SW480 (cell line): ENCODE results near the gene TMEM244.
"Not testable (repeated sequence)": the region's sequence is repeated elsewhere in the genome, so short reads cannot be mapped to it uniquely, and the experiment has no call there.

Source experiments
- DNase-seq: peaks from one replicate; pipeline ENCODE4 v3.0.0-alpha.2; 2016; ENCODE audit warnings: low spot score

Gene TMEM244

DNA sequence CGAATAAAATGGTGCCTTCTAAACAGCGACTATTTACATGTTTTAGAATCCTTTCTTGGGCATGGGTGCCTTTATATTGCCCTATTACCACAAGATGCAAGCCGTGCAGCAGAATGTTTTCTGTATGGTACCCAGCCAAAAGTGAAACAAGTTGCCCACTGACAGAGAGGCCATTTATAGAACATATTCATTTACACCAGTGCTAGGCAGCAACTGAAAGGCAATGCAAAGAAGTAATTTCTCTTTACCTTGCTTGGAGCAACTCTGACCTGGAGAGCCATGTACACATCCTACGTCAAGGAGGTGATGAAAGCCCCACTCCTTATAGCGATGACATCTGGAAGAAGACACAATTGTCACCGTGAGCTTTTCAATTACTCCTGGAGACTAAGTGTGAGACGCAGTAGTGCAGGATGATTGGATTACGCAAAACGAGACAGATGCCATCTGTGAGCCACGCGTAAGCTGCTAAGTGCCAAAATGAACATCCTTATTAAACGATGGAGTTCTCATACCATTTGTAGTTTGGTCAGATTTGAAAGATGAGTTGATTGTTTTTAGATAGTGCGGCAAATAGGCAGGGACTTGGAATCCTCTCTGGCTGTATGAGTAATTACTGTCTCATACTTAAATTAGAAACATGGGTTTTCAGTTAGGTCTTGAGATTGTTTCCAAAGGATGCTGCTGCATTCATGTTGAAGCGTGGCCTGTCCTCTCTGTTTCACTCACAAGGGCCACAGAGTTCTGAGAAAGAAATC, at the start of gene TMEM244:
Gene TMEM244, minus strand, starts transcription at position 408 of the 758 bp plus-strand sequence. Its CDS starts 127 bp downstream, at position 281.
- DNase-seq = no peak

DNA sequence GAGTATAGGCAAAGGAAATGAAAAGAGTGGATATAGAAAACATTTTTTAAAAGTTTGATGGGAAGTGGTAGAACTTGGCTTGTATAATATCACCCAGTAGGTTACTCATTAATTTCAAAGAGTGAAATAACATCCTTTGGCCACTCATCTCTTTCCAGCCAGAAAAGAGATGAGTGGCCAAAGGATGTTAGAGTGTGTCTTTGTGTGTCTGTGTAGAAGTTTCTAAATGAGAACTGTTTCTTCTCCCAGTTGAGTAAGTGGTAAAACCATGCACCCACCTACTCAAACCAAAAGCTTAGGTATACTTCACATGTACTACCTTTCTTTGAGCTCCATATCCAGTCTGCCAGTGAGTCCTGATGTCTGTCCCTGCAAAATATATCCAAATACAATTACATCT, 47.7 kb upstream of the TMEM244 start:
- no peak for DNase-seq

DNA sequence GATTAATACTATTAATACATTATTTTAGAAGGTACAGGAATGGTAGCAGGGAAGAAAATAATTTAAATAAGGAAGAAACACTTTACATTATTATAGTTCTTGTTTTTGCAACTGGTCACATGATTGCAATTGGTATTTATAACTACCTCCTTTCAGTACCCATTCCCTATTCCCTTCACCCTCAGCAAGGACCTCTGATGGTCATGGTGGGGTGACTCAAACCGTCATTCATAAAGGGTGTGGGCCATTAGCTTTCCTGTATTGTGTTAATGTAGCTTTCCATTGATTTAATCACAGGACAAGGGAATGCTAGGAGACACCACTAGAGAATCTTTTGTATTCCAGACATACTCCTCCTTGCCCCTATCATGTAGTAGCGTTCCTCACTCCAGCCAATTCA, 47.2 kb upstream of the TMEM244 start:
- DNase-seq = no peak

- no peak for DNase-seq
Measured at GRCh38 chr6:129906515-129907077, 45.5 kb upstream of the TMEM244 start.

- no peak for DNase-seq
Measured at GRCh38 chr6:129903082-129903481, 42.0 kb upstream of the TMEM244 start.

GRCh38 chr6:129902681-129903080, 41.6 kb upstream of the TMEM244 start:
- DNase-seq = no peak

DNA sequence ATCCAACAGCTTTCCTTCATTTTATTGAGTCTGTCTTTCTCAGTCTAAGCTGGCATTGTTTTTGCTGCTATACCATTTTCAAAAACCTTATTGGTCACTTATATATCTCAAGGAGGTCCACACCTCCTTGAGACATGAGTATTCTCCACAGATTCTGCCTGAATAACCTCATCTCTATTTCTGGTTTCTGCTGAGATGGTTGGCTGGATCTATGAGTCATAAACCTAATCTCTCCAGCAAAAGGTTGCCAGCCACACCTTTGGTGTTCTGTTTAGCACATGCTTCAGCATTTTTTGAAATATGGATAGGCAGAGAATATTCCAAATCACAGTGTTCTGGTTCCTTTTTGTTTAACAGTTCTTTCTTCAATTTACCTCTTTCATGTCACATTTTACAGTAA, 40.8 kb upstream of the TMEM244 start:
- no peak for DNase-seq

GRCh38 chr6:129895692-129896091, 34.6 kb upstream of the TMEM244 start:
- no peak for DNase-seq

DNA sequence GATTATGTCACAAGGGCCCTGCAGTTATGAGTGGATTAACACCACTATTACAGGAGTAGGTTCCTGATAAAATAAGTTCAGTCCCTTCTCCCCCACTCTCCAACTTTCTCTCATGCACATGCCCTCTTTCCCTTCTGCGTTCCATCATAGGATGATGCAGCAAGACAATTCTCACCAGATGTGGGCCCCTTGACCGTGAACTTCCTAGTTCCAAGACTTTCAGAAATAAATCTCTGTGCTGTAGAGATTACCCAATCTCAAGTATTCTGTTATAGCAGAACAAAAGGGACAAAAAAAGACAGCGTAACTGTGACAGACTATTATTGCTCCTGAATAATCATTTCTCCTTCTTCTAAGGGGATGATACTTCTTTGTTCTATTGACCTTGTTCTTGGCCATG, 33.8 kb upstream of the TMEM244 start:
- DNase-seq = no peak

DNA sequence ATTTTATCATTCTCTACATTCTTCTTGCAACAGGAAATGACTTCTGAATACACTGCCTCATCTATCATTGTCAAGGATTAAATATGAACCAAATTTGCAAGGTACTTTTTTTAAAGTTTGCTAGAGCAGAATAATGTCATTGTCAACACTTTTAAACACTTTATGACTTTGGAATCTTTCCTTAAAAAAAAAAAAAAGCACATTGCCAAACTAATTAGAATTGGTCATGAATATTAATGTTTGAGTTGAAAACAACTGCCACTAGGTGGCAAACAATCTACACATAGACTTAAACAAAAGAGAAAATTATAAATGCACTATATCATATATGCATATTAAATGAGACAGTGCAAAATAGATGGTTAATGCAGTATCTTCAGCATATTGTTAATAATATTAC, 32.5 kb upstream of the TMEM244 start:
- peak; percentile 13 for DNase-seq

GRCh38 chr6:129890701-129891100, 29.6 kb upstream of the TMEM244 start:
- no peak for DNase-seq

DNA sequence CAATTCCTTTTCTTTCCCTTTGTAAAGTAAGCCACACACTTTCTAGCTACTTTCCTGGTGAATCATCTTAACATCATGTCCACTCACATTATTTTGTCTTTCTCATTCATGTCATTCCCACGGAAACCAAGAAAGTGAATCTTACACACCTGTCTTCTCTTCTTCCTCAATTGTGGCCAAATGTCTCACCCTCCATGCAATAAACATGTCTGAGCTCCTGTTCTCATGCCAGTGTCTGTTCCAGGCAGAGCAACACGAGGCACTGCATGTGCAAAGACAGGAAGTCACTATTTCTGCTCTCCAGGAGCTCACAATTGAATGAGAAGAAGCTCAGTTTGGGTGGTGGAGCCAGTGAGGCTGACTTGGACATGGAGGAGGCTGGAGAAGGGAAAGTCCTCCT, 29.0 kb upstream of the TMEM244 start:
- peak; percentile 1 for DNase-seq

- peak; percentile 68 for DNase-seq
Measured at GRCh38 chr6:129889580-129889979, 28.5 kb upstream of the TMEM244 start.

DNA sequence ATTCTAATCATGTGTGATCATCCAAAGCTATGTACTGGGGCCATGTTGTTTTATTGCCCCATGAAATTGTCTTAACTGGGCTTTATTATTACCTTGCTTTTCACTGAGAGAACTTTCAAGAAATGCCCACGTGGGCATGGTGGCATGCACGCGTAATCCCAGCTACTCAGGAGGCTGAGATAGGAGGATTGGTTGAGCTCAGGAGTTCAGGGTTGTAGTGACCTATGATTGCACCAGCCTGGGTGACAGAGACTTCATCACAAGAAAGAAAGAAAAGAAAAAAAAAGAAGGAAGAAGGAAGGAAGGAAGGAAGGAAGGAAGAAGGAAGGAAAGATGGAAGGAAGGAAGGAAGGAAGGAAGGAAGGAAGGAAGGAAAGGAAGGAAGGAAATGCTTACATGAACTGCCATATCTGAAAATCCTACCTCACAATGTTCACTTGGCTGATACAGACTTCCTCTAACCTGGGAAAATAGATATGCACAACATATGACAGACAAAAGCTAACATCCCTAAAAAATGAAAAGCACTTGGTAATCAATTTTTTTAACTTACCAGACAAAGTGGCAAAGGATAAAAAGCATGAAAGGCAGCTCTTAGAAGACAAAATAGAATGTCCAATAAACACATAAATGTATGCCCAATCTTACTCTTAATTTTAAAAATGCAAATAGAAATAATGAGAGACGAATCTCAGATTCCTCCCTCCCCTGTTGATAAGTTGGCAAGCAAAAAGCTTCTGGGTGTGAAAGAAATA, 25.5 kb upstream of the TMEM244 start:
- no peak for DNase-seq

GRCh38 chr6:129884211-129884610, 23.1 kb upstream of the TMEM244 start:
- DNase-seq = no peak

- no peak for DNase-seq
Measured at GRCh38 chr6:129882510-129883023, 21.5 kb upstream of the TMEM244 start.

- DNase-seq = not testable (repeated sequence)
Measured at GRCh38 chr6:129877894-129878293, 16.8 kb upstream of the TMEM244 start.

GRCh38 chr6:129875610-129876520, 14.8 kb upstream of the TMEM244 start:
- DNase-seq = no peak

DNA sequence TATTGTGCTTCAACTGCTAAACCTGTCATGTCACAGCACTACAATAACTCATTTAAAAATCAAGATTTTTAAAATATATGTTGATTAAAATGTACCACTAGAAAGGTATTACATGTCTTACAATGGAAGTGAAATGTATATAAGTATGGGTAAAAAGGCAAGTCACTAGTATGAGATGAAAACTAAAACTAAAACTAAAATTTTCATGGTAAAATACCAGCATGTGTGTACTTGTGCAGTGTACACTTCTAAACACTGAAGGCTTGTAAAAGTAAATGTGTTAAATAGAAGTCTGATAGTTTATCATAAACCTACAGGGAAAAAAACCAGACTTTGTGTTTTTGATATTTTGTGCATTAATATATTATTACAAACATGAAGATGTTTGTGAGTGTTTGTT, 13.7 kb upstream of the TMEM244 start:
- no peak for DNase-seq

DNA sequence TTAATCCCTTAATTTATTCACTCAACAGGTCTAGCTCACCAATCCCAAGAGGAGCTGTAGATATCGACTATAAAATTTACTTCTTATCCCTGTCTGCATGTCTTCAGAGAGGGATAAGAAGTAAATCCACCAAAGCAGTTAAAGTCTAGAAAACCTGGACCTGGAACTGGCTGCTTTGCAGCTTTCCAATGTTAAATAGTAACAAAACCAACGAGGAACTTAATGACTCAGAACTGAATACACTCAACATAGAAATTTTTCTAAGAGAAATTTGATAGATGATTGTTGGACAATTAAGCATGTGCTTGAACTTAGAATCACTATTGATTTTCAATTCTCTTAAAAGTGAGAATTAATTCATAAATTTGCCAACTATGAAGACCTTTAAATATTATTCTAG, 11.5 kb upstream of the TMEM244 start:
- DNase-seq = no peak

DNA sequence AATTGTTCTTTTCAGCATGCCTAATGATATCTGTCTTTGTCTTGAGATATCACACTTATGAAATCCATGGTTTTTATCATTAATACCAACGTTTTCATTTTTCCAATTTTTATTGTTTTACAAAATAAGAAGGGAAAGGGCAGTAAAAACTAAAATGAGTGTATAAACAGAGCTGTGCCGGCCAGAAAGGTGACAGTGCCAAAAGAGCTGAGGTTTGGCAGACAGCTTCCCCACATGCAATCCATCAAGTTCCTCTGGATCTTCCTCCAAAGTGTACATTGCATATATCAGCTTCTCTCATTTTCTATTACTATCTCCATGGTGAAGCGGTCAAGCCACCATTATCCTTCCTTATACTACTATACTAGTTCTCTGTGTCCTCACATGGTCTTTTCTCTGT, 10.1 kb upstream of the TMEM244 start:
- DNase-seq = no peak

GRCh38 chr6:129867403-129867802, 6.3 kb upstream of the TMEM244 start:
- no peak for DNase-seq
